ENCODE data around the gene FAM193A.

- no peak for TF ChIP-seq CTCF (IDR thresholded peaks at IDR 0.05; ENCODE audit: low read length)
- no peak for TF ChIP-seq EZH2 (IDR thresholded peaks at IDR 0.05; ENCODE audit: borderline replicate concordance, low read length)
Observed at GRCh38 chr4:2673157-2673556, 136.7 kb downstream of the FAM193A start.

All from OCI-LY1 (cell line).